HEK293T (cell line): ENCODE measurements around the gene SLC25A17.

Source experiments
- FOXA1 ChIP-seq: fragments of 450-650 bp; IDR thresholded peaks from 2 replicates; pipeline ENCODE4 v1.6.1; 2016; ENCODE audit warnings: mild to moderate bottlenecking
- LEF1 ChIP-seq: fragments of 450-650 bp; IDR thresholded peaks from 2 replicates; pipeline ENCODE4 v1.6.1; 2017; ENCODE audit warnings: mild to moderate bottlenecking, borderline replicate concordance
- SP1 ChIP-seq: fragments of 450-650 bp; IDR thresholded peaks from 2 replicates; pipeline ENCODE4 v1.6.1; 2017
- ZNF384 ChIP-seq: fragments of 450-650 bp; IDR thresholded peaks from 2 replicates; pipeline ENCODE4 v1.6.1; 2016

DNA sequence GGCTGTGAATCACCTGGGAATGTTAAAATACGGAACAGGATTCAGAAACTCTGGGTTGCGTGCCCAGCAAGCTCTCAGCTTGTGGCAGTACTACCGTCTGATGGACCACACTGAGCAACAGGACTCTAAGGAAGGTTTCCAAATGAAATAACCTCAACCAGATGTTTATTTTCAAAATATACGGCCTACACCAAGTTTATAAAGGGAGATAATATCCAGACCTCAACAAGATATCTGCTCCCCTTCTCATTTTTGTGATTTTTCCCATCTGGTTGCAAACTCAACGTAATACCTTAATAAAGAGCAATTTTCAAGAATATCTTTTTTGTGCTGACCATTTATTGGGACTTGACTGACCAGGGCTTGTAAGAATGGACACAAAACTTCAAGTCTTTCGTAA, 49.4 kb downstream of the SLC25A17 start:
- no peak for TF ChIP-seq FOXA1
- no peak for TF ChIP-seq LEF1
- TF ChIP-seq SP1 = no peak
- TF ChIP-seq ZNF384 = no peak
